Body of pancreas (tissue), 4 donors: ENCODE data around the gene FIP1L1.

Experiments
- CTCF ChIP-seq, 7 experiments: fragments of 450-650 bp in 4 of 7; fragments of 200-600 bp in 3 of 7; sonication (generic) in 3 of 7; IDR thresholded peaks; one replicate each; pipeline ENCODE4 v1.5.1; 2016 to 2019; ENCODE audit warnings: antibody characterized with exemption in 7 of 7
- POLR2A ChIP-seq, 3 donors: fragments of 450-650 bp; IDR thresholded peaks; one replicate each; pipeline ENCODE4 v1.6.1; 2016; ENCODE audit warnings: antibody characterized with exemption in 3 of 3, mild to moderate bottlenecking in 2 of 3

DNA sequence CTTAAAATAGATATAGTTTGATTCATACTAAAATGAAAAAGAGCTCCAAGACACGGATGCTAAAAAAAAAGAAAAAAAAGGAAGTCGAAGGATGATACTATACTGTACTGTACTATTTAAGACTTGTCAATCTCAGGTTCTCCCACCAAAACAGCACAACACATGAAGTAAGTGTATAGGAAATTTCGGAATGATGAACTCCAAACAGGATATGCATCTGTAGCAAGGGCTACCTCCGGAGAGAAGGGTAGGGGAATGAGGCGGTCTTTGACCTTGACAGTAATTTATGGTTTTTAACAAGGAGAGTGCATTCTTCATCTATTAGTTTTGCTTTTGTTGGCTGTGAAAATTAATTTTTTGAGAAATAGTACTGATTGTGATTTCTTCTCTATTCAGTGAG, 541 bp upstream of the FIP1L1 start:
- TF ChIP-seq CTCF (IDR thresholded peaks at IDR 0.05) (no peak), POLR2A (IDR thresholded peaks at IDR 0.05) (no peak)
